ENCODE measurements around the gene ADAM19.

Gene ADAM19

GRCh38 chr5:157582731-157583620 is 7.4 kb upstream of the ADAM19 start:
- TF ChIP-seq, protein P1, sequence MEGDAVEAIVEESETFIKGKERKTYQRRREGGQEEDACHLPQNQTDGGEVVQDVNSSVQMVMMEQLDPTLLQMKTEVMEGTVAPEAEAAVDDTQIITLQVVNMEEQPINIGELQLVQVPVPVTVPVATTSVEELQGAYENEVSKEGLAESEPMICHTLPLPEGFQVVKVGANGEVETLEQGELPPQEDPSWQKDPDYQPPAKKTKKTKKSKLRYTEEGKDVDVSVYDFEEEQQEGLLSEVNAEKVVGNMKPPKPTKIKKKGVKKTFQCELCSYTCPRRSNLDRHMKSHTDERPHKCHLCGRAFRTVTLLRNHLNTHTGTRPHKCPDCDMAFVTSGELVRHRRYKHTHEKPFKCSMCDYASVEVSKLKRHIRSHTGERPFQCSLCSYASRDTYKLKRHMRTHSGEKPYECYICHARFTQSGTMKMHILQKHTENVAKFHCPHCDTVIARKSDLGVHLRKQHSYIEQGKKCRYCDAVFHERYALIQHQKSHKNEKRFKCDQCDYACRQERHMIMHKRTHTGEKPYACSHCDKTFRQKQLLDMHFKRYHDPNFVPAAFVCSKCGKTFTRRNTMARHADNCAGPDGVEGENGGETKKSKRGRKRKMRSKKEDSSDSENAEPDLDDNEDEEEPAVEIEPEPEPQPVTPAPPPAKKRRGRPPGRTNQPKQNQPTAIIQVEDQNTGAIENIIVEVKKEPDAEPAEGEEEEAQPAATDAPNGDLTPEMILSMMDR (IDR thresholded peaks at IDR 0.05; ENCODE audit: low read depth, low read length): no peak
- no peak overlapping the region for H3K4me3 ChIP-seq (ENCODE audit: low read depth, low read length)

DNA sequence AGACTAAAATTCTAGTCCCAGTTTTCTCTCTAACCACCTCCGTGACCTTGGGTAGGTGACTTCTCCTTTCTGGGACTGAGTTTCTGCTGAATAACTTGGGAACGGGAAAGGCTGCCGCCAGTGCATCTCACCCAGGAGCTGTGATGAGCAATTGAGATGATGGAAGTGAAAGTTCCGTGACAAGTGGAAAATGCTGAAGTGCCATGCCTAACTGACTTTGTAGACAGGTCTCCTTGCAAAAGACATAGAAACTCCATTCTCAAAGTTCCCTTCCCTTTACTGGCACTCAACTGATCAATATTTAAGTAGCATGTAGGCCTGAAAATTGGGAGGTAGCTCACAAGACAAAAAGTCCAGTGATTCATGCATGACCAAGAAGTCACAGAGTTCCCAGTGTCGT is 6.3 kb upstream of the ADAM19 start:
- TF ChIP-seq, protein P1 (IDR thresholded peaks at IDR 0.05; ENCODE audit: low read depth, low read length): no peak
- no peak overlapping the region for H3K4me3 ChIP-seq (ENCODE audit: low read depth, low read length)

GRCh38 chr5:157578079-157578780 is 2.7 kb upstream of the ADAM19 start:
- TF ChIP-seq, protein P1 (IDR thresholded peaks at IDR 0.05; ENCODE audit: low read depth, low read length): no peak

GRCh38 chr5:157576678-157577077 is 1.1 kb upstream of the ADAM19 start:
- no peak overlapping the region for H3K4me3 ChIP-seq (ENCODE audit: low read depth, low read length)
- TF ChIP-seq, protein P1 (IDR thresholded peaks at IDR 0.05; ENCODE audit: low read depth, low read length): no peak

More at GRCh38 chr5:157578079-157578780, 2.7 kb upstream of the ADAM19 start:
- no peak overlapping the region for H3K4me3 ChIP-seq (ENCODE audit: low read depth, low read length)

DNA sequence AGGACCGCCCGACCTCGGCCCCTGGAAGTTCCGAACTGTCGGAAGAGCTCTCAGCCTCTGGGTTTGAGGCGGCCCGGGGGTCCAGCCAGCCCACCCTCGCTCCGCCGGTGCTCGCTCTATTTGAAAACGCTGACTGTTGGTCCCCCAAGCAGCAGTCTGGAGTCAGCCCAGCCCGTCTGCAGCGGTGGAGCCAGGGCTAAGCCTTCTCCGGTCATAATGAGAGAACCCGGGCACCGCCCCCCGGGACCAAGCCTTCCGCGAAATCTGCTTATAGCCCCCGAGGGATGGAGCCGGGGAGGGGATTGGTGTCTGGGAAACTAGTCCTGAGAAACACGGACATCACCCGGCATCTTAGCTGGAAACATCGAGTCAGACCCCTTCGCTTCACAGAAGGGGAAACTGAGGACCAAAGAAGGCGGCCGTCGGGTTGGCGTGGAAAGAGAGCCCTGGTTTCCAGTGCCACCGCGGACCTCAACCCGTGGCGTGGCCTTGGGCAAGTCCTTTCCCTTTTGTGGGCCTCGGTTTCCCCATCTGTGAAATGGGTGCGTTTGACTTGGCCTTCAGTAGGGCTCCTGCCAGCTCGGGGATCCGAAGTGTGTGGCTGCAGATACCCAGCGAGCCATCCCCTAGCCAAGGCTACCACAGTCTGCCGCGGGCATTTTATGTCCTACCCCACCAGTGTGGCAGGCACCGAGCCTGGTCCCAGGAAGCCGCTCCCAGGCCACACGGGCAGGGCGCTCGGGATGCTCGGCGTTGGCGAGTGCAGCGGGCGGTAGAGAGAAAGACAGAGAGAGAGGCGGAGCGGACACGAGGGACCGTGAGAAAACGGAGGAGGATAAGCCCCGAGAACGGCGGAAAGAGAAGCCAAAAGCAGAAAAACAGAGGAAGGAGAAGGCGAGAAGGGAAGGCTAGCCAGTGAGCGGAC is 857 bp downstream of the ADAM19 start:
- TF ChIP-seq, protein P1 (IDR thresholded peaks at IDR 0.05; ENCODE audit: low read depth, low read length): no peak
- peak overlapping the region; percentile 89 for H3K4me3 ChIP-seq (ENCODE audit: low read depth, low read length)

GRCh38 chr5:157571357-157571827 is 4.2 kb downstream of the ADAM19 start:
- TF ChIP-seq, protein P1 (IDR thresholded peaks at IDR 0.05; ENCODE audit: low read depth, low read length): no peak
- H3K4me3 ChIP-seq (ENCODE audit: low read depth, low read length): no peak overlapping the region
